GM10248 (cell line): Measurements from ENCODE around the gene LRRC3.

ENCODE experiments used
- CTCF ChIA-PET: fragments of 300-600 bp; sonication (Branson Sonifier 250); formaldehyde crosslinking; extraction: SDS; loops from one replicate; lab custom pipeline; 2021; ENCODE audit warnings: antibody characterized with exemption; lab: Yijun Ruan, JAX
- POLR2A ChIA-PET: fragments of 350-650 bp; sonication (Branson Sonifier 250); formaldehyde crosslinking; extraction: SDS; loops from one replicate; lab custom pipeline; 2020; ENCODE audit warnings: antibody characterized with exemption; lab: Yijun Ruan, JAX
- DNase-seq: peaks from one replicate; pipeline ENCODE4 v3.0.0; 2012; ENCODE audit errors: extremely low spot score
- TF ChIP-seq, protein P1 (sequence below): IDR thresholded peaks from 2 replicates; pipeline ENCODE4 v1.5.1; 2012; ENCODE audit warnings: mild to moderate bottlenecking, low read depth; ENCODE audit errors: extremely low read depth, missing control alignments, control extremely low read depth

Gene LRRC3

DNA sequence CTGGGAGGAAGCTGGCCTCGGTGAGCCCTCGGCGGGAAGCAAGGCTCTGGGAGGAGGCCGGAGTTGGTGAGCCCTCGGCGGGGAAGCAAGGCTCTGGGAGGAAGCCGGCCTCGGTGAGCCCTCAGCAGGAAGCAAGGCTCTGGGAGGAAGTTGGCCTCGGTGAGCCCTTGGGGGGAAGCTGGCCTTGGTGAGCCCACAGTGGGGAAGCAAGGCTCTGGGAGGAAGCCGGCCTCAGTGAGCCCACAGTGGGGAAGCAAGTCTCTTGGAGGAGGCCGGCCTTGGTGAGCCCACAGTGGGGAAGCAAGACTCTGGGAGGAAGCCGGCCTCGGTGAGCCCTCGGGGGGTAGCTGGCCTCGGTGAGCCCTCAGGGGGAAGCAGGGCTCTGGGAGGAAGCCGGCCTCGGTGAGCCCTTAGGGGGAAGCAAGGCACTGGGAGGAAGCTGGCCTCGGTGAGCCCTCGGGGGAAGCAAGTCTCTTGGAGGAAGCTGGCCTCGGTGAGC, 48.6 kb downstream of the LRRC3 start:
- CTCF ChIA-PET: no interaction called here
- DNase-seq: no peak
- TF ChIP-seq, protein P1, sequence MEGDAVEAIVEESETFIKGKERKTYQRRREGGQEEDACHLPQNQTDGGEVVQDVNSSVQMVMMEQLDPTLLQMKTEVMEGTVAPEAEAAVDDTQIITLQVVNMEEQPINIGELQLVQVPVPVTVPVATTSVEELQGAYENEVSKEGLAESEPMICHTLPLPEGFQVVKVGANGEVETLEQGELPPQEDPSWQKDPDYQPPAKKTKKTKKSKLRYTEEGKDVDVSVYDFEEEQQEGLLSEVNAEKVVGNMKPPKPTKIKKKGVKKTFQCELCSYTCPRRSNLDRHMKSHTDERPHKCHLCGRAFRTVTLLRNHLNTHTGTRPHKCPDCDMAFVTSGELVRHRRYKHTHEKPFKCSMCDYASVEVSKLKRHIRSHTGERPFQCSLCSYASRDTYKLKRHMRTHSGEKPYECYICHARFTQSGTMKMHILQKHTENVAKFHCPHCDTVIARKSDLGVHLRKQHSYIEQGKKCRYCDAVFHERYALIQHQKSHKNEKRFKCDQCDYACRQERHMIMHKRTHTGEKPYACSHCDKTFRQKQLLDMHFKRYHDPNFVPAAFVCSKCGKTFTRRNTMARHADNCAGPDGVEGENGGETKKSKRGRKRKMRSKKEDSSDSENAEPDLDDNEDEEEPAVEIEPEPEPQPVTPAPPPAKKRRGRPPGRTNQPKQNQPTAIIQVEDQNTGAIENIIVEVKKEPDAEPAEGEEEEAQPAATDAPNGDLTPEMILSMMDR: no peak
- POLR2A ChIA-PET: interaction anchor here (0.7 kb wide), 1 partner anchor 290 kb away, joined by 4 read pairs; no protein-coding TSS in a partner anchor

DNA sequence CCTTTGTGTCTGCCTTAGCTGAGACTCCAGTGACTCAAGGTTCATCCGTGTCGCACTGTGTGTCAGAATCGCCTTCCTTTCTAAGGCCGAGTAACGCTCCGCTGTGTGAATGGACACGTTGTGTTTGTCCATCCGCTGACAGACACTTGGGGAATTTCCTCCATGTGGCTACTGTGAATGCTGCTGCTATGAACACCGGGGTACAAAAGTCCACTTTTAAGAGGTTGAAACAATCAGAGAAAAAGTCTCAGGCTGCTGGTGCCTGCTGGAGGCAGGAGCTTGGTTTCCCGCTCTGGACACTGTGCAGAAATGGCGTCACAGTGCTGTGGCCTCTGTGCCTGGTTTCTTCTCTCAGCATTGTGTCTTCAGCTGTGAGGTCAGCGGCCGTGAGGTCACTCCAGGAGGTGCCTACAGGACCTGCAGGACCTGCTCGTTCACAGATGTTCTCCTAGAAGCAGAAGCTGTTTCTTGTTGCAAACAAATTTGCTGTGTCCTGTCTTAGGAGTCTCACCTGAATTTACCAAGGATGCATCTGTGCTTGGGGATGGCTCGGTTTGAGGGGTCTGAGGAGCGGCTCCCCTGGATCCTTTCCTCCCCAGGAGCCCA, 50.5 kb downstream of the LRRC3 start:
- DNase-seq: no peak
- POLR2A ChIA-PET: no interaction called here
- TF ChIP-seq, protein P1: no peak

DNA sequence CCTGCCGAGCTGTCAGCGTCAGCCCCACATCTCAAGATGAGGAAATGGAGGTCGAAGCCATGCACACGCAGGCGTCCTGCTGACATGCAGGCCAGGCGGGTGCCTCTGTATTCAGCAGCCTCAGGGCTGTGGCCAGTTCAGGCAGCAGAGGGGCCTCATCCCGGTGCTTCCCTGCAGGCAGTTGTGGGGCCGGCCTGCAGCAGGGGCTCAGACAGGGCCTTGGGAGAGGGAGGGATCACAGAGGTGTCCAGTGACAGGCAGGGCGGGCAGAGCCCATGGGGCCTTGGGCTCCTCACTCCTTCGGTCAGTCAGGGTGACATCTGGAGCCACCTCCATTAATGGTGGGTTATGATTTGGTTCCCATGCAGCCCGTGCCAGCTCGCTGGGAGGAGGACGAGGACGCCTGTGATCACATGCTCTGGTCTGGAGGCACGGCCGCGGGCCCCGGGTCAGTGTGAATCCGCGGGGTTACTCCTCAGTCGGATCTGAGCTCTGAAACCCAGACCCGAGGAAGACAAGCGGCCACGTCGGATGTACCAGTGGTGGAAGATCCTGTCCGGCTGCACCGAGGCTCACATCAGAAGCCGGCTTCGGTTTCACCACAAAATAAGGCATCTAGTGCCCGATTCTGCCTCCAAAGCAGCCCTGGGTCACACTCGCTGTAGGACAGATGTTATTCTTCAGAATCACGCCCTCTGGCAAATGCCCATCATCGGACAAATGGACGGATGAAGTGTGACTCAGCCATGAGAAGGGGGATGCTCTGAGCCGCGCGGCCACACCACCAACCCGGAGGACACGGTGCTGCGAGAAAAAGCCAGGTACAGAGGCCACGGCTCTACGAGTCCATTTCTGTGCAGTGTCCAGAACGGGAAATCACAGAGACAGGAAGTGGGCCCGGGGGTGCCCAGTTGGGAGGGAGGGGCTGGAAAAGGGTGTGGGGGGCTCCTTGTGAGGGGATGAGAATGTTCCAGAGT, 51.3 kb downstream of the LRRC3 start:
- TF ChIP-seq, protein P1: no peak
- ChIA-PET CTCF (no interaction called here), POLR2A (no interaction called here)
- no peak for DNase-seq

More for the DNA sequence above, 50.5 kb downstream of the LRRC3 start:
- CTCF ChIA-PET: interaction anchor here (0.7 kb wide), 1 partner anchor 288 kb away, joined by 4 read pairs; no protein-coding TSS in a partner anchor

DNA sequence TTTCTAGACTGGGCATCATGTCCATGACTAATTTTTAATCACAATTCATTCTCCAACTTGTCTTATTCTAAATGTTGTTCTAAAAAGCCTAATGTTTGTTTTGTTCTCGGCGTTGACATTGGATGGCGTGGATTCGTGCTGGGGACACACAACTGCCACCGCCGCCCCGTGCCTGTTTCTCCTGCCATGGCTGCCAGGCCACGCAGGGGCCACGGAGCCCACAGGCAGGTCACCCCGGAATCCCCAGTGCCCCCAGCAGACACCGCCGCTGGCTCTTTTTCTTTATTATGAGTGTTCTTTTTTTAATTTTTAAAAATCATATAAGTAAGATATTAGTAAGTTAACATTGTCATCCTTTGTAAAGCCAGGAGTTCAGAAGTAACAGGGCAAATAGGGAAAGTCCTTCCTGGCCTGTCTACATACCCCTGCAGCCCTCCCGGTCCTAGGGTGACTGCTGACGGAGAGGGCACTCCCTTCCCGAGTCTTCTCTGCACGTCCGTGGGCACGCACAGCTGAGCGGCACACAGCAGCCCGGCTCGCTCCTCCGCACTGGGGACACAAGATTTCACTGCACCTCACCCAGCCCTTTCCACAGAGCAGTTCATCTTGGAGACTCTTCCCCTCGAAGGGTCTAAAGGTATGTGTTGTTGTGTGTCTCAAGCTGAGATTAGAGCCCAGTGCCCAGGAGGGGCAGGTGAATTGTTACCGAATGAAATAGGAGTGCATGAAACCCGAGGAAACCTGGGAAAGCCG, 52.5 kb downstream of the LRRC3 start:
- CTCF ChIA-PET: interaction anchor here (7.3 kb wide), 1 partner anchor 286 kb away, joined by 67 read pairs; no protein-coding TSS in a partner anchor
- TF ChIP-seq, protein P1: no peak
- POLR2A ChIA-PET: no interaction called here
- DNase-seq: no peak

DNA sequence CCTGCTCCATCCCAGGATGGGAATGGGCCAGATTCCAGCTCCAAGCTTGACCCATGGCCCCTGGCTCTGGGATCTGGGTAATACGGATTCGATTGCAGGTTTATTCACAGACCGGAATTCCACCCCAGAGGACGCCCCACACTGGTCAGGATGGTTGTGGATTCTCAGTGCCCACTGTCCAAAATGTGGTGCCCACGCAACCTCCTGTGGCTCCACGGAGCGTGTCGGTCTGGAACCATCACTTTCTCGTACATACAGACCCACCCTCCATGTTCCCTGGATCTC, 53.1 kb downstream of the LRRC3 start:
- CTCF ChIA-PET: interaction anchor here (7.3 kb wide), 1 partner anchor 285 kb away, joined by 67 read pairs; no protein-coding TSS in a partner anchor
- TF ChIP-seq, protein P1: no peak
- no peak for DNase-seq
- POLR2A ChIA-PET: no interaction called here
